TTC549 (cell line): ENCODE data around the gene CDK9.
"Not testable (repeated sequence)": the region's sequence is repeated elsewhere in the genome, so short reads cannot be mapped to it uniquely, and the experiment has no call there.

Experiments used
- FAIRE-seq: peaks from 2 replicates; lab custom pipeline; 2012; peaks lifted over from hg19 to GRCh38; lab: Jason Lieb, UNC

The CDK9 gene

DNA sequence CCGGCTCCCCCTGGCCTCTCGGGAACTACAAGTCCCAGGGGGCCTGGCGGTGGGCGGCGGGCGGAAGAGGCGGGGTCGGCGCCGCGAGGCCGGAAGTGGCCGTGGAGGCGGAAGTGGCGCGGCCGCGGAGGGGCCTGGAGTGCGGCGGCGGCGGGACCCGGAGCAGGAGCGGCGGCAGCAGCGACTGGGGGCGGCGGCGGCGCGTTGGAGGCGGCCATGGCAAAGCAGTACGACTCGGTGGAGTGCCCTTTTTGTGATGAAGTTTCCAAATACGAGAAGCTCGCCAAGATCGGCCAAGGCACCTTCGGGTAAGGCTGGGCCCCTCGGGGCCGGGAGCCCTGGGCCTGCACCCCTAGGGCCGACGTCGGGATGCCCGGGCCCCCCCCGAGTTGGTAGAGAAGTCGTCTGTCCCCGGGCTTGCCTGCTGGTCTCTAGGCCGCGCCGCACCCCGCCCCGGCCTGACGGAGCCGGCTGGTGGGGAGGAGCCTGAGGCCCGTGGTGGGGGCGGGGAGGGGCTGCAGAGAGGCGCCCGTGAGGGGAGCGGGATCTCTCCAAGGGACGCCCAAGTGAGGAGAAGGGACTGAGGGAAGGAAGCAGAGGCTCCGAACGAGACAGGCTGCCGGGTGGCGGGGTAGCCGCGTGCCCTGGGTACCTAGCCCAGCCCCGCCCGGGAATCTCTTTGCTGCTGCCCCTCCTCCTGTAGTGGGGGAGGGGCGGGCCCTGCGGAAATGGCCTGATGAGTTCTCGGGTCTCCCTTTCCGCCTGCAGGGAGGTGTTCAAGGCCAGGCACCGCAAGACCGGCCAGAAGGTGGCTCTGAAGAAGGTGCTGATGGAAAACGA, at the start of gene CDK9:
CDK9 (plus strand) TSS at position 102 of the 840 bp plus-strand sequence; CDS start at position 217, 115 bp downstream.
- no peak for FAIRE-seq

- FAIRE-seq = no peak
These were observed 47.2 kb upstream of the CDK9 start for GRCh38 chr9:127738666-127739065.

DNA sequence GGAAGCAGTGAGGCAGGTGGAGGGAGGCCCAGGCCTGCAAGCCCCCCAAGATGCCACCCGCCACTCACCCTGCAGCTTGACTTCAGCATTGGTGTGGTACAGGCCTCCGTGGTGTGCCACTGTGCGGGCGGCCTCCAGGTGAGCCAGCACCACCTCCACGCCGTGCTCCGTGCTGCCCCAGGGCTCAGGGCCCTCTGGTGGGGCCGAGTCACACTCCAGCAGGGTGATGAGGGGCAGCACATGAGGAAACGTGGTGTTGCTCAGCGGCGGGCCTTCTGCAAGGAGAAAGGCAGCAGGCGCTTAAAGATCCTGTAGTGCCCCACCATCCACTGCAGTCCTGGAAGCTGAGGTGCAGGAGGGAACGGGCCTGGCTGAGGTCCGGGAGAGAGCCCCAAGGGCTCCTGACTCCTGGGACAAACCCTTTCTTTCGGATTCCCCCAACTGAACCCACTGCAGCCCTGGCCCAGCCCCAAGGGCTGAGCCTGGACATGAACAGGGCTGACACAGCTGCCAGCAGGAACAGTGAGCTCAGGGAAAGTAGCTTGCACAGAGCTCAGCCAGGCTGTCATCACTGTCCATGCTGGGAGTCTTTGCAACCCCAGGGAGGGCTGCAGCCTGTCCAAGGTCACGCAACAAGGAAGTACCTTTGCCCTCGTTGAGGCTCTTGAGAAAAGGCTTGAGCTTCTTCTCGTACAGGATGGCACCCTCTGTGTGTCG, 46.1 kb upstream of the CDK9 start:
- no peak for FAIRE-seq

DNA sequence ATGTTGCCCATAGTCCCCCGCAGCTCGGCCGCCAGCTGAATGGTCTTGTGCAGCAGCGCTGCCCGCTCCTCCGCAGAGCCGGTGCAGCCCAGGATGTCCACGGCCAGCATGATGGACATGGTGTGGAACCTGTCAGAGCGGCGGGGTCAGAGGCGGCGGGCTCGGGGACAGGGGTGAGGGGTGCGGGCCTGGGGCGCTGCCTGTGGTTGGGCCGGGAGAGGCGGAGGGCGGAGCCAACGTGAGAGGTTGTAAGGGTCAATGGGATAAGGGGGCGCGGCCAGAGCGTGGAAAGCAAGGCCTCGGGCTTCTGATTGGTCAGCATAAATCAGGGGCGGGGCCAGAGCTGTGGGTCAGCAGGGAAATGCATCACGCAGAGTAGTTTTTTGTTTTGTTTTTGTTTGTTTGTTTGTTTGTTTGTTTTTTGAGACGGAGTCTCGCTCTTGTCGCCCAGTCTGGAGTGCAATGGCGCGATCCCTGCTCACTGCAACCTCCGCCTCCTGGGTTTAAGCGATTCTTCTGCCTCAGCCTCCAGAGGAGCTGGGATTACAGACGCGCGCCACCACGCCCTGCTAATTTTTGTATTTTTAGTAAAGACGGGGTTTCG, 43.9 kb upstream of the CDK9 start:
- no peak for FAIRE-seq

- FAIRE-seq = no peak
These were observed 43.3 kb upstream of the CDK9 start for GRCh38 chr9:127742435-127743088.

DNA sequence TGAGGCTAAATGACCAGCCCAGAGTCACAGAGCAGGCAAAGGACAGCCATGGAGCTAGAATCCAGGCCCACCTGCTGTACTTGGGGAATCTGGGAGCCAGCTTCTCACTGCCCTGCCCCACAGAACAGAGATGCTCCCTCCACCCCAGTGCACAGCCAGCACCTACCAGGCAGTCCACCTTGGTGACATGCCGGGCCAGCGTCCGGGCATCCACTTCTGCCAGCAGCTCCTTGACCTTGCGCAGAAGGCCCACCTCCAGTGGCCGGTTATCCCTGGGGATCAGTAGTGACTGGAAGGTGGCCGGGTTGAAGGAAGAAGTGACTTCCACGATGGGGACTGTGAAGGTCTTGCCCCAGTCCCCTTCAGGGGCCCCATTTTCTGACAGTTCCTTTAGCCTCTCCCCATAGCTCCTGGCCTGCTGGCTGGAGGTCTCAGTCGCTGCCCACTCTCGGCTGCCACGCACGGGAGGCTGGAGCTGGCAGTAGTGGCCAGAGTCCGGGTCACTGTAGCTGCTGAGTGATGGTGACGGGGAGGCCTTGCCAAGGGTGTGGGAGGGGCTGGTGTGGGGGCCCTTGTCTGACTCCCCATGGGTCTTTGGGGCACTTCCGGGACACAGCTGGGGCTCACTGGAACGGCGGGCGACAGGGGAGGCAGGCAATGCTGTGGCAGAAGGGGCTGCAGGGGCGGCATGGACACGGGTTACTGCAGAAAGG, 41.3 kb upstream of the CDK9 start:
- no peak for FAIRE-seq

- FAIRE-seq = no peak
These were observed 38.8 kb upstream of the CDK9 start for GRCh38 chr9:127746959-127747569.

DNA sequence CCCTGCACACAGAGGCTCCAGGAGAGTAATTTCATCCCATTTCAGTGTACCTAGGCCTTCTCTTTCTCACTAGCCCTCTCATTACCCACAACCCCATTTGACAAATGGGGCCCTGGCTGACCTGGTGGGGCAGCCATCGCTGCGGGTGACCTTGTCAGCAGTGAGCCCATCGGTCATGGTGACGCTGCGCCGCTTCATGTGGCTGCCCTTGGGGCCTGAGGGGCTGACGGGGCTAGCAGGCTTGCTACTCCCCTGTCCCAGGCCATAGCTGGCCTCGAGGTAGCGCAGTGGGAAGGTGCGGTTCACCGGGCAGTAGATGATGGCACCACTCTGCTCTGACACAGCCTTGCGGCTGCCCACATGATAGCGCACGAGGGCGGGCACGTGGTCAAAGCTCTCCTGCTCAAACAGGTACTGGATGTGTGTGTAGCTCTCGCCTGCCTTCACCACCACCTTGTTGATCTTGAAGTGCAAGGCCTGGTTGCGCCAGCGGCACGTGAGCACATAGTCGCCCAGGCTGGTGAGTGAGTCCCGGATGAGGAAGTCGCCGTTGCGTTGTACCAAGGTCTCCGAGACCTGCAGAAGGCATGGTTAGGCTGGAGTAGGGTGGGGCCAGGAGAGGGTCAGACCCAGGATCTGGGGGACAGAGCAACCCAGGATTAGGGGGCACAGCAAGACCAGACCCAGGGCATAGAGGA, 36.6 kb upstream of the CDK9 start:
- FAIRE-seq = no peak

- FAIRE-seq = no peak
These were observed 34.4 kb upstream of the CDK9 start for GRCh38 chr9:127751269-127752054.

DNA sequence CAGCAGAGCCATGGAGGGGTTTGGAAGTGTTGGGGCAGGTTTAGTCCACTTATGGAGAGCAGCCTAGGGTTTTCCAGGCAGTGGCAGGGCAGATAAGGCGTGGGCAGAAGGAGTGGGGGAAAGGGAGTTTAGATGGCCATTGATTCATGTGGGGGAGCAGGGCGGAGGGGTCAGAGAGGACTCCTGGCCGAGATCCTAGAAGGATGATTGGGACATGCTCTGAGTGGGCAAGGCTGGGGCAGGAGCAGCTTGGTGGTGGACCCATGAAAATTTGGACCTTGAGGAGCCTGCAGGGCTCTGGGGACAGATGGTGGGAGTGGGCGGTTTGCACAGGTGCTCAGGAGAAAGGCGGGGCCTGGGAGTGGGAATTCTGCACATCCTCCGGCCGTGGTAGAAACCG, 32.7 kb upstream of the CDK9 start:
- FAIRE-seq = no peak

GRCh38 chr9:127753622-127754021, 32.2 kb upstream of the CDK9 start:
- FAIRE-seq = no peak

DNA sequence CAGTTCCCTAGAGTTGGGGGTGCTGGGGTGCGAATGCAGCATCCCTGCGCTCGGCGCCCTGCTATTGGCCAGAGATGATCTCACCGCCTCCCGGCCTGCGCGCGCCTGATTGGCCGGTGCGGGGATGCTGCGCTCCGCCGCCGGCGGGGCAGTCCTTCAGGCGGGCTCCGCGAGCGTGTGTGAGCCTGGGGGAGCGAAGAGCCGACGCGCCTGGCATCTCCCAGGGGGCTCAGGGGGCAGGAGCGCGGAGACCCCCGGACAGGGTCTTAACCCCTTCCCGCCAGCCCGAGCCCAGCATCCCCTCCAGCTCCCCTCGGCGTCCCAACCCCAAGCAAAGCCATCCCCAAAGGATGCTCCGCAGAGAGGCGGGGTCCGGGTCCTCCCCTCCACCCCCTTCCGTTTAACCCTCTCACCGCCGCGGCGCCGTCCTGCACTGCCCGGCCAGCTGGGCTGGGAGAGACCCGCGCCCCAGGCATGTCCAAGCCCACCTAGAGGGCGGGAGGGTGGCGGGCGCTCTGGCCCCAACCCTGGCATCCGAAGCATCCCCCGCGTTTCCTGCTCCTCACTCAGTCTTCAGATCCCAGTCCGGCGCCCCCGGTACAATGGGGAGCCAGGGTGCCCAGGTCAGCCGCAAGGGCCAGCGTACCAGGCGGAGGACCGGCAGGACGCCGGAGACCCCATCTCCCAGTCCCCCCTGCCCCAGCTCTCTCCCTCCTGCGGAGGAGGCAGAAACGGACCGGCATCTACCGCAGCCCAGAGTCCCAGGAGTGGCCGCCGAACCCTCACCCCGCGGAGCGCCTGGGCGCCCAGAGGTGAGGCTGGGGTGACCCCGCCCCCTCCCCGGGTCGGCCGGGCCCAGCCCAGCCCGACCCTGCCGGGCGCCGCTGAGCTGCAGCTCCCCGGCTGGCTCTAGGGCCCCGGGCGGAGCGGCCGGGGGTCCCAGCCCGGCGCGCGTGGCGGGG, 31.5 kb upstream of the CDK9 start:
- no peak for FAIRE-seq

GRCh38 chr9:127755061-127756060, 30.5 kb upstream of the CDK9 start:
- FAIRE-seq = no peak

GRCh38 chr9:127756233-127756632, 29.6 kb upstream of the CDK9 start:
- FAIRE-seq = no peak

DNA sequence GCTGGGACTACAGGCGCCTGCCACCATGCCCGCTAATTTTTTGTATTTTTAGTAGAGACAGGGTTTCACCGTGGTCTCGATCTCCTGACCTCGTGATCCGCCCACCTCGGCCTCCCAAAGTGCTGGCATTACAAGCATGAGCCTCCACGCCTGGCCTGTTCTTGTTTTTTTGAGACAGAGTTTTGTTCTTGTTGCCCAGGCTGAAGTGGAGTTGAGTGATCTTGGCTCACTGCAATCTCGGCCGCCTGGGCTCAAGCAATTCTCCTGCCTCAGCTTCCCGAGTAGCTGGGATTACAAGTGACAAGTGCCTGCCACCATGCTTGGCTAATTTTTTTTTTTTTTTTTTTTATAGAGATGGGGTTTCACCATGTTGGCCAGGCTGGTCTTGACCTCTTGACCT, 29.1 kb upstream of the CDK9 start:
- not testable (repeated sequence) for FAIRE-seq

GRCh38 chr9:127758843-127759242, 27.0 kb upstream of the CDK9 start:
- FAIRE-seq = no peak

DNA sequence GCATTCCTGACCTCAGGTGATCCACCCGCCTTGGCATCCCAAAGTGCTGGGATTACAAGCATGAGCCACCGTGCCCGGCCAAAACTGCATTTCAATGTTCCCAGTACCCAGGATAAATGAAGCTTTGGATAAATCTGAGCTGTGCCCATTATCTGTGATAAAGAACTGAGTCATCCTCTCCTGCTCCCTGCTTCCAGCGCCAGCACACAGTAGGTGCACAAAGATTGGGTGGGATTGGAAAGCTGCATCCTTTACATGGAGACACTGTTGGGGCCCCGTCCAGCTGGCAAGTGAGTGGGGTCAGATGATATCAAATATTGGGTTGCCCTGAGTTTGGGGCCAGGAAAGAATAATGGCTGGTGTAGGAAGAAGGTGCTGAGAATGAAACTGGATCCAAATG, 24.8 kb upstream of the CDK9 start:
- no peak for FAIRE-seq

DNA sequence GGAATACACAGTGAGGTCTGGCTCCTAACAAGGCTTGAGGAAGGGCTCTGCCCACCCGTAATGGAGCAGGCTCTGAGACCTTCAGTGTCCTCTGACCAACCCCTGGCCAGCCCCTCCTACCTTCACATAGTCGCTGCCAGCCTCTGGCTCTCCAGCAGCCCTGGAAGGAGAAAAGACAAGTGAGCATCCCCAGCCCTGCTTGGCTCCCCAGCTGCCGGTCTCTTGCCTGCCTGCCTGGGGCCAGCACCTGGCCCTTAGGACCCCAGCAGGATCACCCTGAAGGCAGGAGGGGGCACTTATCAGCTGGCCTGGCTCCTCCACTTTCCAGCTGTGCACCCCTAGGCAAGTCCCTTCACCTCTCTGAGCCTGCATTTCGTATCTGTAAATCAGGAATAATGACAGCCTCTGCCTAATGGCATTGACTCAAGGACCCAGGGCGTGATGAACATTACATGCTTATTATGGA, 24.3 kb upstream of the CDK9 start:
- no peak for FAIRE-seq
